ENCODE results near the gene PAQR4. TPM values are rescaled to one million over a fixed set of nuclear protein-coding genes. Genes with fewer than 3 reads are reported as not detected.
"Not testable (repeated sequence)": the region's sequence is repeated elsewhere in the genome, so short reads cannot be mapped to it uniquely, and the experiment has no call there.

Gene PAQR4
- total RNA-seq, 4 donors from 2014 or later: 4.7 to 19.2 (median 14.1) TPM

DNA sequence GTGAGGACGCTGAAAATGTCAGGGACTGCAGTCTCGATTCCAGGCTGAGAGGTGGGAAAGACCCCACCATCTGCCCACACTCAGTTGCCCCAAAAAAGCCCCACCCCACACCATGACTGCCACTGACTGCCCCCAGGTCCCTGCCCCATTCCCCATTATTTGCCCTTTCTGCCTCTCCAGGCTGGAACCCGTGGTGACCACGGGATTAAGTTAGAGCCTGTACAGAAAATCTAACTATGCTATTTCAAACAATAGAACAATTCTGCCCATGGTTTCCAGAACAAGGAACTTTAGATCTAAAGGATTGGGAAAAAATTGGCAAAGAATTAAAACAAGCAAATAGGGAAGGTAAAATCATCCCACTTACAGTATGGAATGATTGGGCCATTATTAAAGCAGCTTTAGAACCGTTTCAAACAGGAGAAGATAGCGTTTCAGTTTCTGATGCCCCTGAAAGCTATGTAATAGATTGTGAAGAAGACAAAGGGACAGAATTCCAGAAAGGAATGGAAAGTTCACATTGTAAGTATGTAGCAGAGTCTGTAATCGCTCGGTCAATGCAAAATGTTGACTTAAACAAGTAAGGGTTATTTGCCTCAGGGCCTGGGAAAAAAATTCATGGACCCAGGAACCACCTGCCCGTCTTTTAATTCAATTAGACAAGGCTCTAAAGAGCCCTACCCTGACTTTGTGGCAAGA, 43.0 kb upstream of the PAQR4 start:
- TF ChIP-seq POLR2A (IDR thresholded peaks at IDR 0.05) (no peak), EP300 (IDR thresholded peaks at IDR 0.05) (no peak), POLR2AphosphoS5 (IDR thresholded peaks at IDR 0.05) (no peak)
- TF ChIP-seq, protein P1, sequence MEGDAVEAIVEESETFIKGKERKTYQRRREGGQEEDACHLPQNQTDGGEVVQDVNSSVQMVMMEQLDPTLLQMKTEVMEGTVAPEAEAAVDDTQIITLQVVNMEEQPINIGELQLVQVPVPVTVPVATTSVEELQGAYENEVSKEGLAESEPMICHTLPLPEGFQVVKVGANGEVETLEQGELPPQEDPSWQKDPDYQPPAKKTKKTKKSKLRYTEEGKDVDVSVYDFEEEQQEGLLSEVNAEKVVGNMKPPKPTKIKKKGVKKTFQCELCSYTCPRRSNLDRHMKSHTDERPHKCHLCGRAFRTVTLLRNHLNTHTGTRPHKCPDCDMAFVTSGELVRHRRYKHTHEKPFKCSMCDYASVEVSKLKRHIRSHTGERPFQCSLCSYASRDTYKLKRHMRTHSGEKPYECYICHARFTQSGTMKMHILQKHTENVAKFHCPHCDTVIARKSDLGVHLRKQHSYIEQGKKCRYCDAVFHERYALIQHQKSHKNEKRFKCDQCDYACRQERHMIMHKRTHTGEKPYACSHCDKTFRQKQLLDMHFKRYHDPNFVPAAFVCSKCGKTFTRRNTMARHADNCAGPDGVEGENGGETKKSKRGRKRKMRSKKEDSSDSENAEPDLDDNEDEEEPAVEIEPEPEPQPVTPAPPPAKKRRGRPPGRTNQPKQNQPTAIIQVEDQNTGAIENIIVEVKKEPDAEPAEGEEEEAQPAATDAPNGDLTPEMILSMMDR (IDR thresholded peaks at IDR 0.05): no peak
- Histone ChIP-seq H3K4me1 (peaks cover 18% of the 10 kb centered on the region), H3K27me3 (no peaks in the 10 kb centered on the region), H3K27ac (no peak overlapping the region), H3K36me3 (peaks cover 26% of the 10 kb centered on the region), H3K4me3 (no peak overlapping the region), H3K9me3 (no peaks in the 10 kb centered on the region)
- no peak for DNase-seq (ENCODE audit: low spot score in 2 of 2)
- WGBS: 69% methylated on average over 9 of the region's 9 CpGs

DNA sequence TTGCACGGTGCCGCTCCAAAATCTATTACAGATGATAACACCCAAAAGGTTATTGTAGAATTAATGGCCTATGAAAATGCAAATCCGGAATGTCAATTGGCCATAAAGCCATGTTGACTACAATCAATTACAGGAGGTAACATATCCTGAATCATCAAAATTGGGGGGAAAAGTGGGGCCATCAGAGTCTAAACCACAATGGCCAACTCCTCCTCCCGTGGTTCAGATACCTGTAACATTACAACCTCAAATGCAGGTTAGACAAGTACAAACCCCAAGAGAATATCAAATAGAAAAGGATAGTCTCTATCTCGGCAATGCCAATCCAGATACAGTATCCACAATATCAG, 42.5 kb upstream of the PAQR4 start:
- Histone ChIP-seq H3K4me3 (no peak overlapping the region), H3K9me3 (no peaks in the 10 kb centered on the region), H3K4me1 (peaks cover 18% of the 10 kb centered on the region), H3K27ac (no peak overlapping the region), H3K36me3 (peaks cover 31% of the 10 kb centered on the region), H3K27me3 (no peaks in the 10 kb centered on the region)
- WGBS: 75% methylated on average over 5 of the region's 5 CpGs
- TF ChIP-seq EP300 (IDR thresholded peaks at IDR 0.05): no peak
- TF ChIP-seq, protein P1 (IDR thresholded peaks at IDR 0.05): no peak
- TF ChIP-seq POLR2AphosphoS5 (IDR thresholded peaks at IDR 0.05): no peak
- TF ChIP-seq POLR2A (IDR thresholded peaks at IDR 0.05): no peak
- no peak for DNase-seq (ENCODE audit: low spot score in 2 of 2)

- H3K4me3 ChIP-seq: no peak overlapping the region
- no peak overlapping the region for H3K27ac ChIP-seq
- H3K9me3 ChIP-seq: no peaks in the 10 kb centered on the region
- DNase-seq (ENCODE audit: low spot score in 2 of 2): peak; percentile 94 to 96
- H3K4me1 ChIP-seq: peaks cover 18% of the 10 kb centered on the region
- 6% methylated on average over 19 of the region's 19 CpGs for WGBS
- H3K36me3 ChIP-seq: peaks cover 32% of the 10 kb centered on the region
- H3K27me3 ChIP-seq: no peaks in the 10 kb centered on the region
- TF ChIP-seq POLR2A (IDR thresholded peaks at IDR 0.05) (no peak), POLR2AphosphoS5 (IDR thresholded peaks at IDR 0.05) (no peak)
- TF ChIP-seq, protein P1 (IDR thresholded peaks at IDR 0.05): peak; percentile 94 to 97
Observed at GRCh38 chr16:2927010-2927646, 42.0 kb upstream of the PAQR4 start.

- DNase-seq (ENCODE audit: low spot score in 2 of 2); H3K27ac ChIP-seq; H3K9me3 ChIP-seq; H3K4me3 ChIP-seq; H3K27me3 ChIP-seq: not testable (repeated sequence)
- H3K4me1 ChIP-seq: peaks cover 18% of the 10 kb centered on the region
- 84% methylated on average over 4 of the region's 4 CpGs for WGBS
- peaks cover 33% of the 10 kb centered on the region for H3K36me3 ChIP-seq
Observed at GRCh38 chr16:2928151-2928550, 41.0 kb upstream of the PAQR4 start.

- WGBS: 93% methylated on average over 11 of the region's 11 CpGs
Observed at GRCh38 chr16:2928796-2929195, 40.4 kb upstream of the PAQR4 start.

More at GRCh38 chr16:2928796-2929195, 40.4 kb upstream of the PAQR4 start:
- no peak for DNase-seq (ENCODE audit: low spot score in 2 of 2)
- no peak overlapping the region for H3K27ac ChIP-seq
- no peak for TF ChIP-seq EP300 (IDR thresholded peaks at IDR 0.05)
- TF ChIP-seq POLR2A (IDR thresholded peaks at IDR 0.05): no peak
- TF ChIP-seq, protein P1 (IDR thresholded peaks at IDR 0.05): no peak
- no peak for TF ChIP-seq POLR2AphosphoS5 (IDR thresholded peaks at IDR 0.05)
- no peak overlapping the region for H3K4me3 ChIP-seq
- no peaks in the 10 kb centered on the region for H3K9me3 ChIP-seq
- H3K36me3 ChIP-seq: peaks cover 39% of the 10 kb centered on the region
- H3K27me3 ChIP-seq: no peaks in the 10 kb centered on the region
- H3K4me1 ChIP-seq: peaks cover 18% of the 10 kb centered on the region
